ENCODE measurements around the gene HS1BP3. TPM values are rescaled to one million over a fixed set of nuclear protein-coding genes. Genes with fewer than 3 reads are reported as not detected.

Gene HS1BP3
- polyA plus RNA-seq, 1 donor = 30.7 TPM

Other genes starting within 250 kb of the HS1BP3 start
- 94.6 TPM for gene RHOB, start 204.0 kb downstream of the HS1BP3 start, polyA plus RNA-seq
- gene GDF7, start 16.0 kb upstream of the HS1BP3 start, polyA plus RNA-seq = 0.13 TPM
- 28.0 TPM for gene LDAH, start 172.0 kb upstream of the HS1BP3 start, polyA plus RNA-seq

Measured in large intestine (tissue), 1 donor.